PFSK-1 (cell line): ENCODE measurements around the gene WNK1.

Source experiments
- FOXP2 ChIP-seq: optimal IDR thresholded peaks from 2 replicates; pipeline ENCODE3; 2011; ENCODE audit warnings: borderline replicate concordance, control low read depth, inconsistent platforms; ENCODE audit not compliant: insufficient read depth; ENCODE audit errors: extremely low read length, extremely low read depth
- POLR2AphosphoS5 ChIP-seq: IDR thresholded peaks from 2 replicates; pipeline ENCODE4 v1.6.1; 2012; ENCODE audit warnings: low read depth, mild to moderate bottlenecking, control low read depth, low read length, moderate library complexity
- REST ChIP-seq, 2 experiments: IDR thresholded peaks; 2 replicates each; pipeline versions ENCODE4 v1.6.1 to v1.8.0; 2011 to 2012; ENCODE audit warnings: low read depth in 2 of 2, low read length in 2 of 2, control low read depth in 1 of 2, inconsistent platforms in 1 of 2, mild to moderate bottlenecking in 1 of 2, moderate library complexity in 1 of 2; ENCODE audit not compliant: insufficient read depth in 1 of 2
- SIN3A ChIP-seq: IDR thresholded peaks from 2 replicates; pipeline ENCODE4 v1.6.1; 2012; ENCODE audit warnings: mild to moderate bottlenecking, low read length, moderate library complexity, borderline replicate concordance; ENCODE audit not compliant: insufficient read depth
- TAF1 ChIP-seq: IDR thresholded peaks from 2 replicates; pipeline ENCODE4 v1.6.1; 2012; ENCODE audit warnings: low read length, control low read depth, borderline replicate concordance; ENCODE audit not compliant: insufficient read depth

GRCh38 chr12:848882-849527 is 96.6 kb downstream of the WNK1 start:
- TF ChIP-seq REST (IDR thresholded peaks at IDR 0.05; ENCODE audit: insufficient read depth in 1 of 2, low read depth in 2 of 2, low read length in 2 of 2) (no peak), SIN3A (no peak), POLR2AphosphoS5 (no peak), TAF1 (no peak), FOXP2 (no peak)
